Nephron (organoid): ENCODE measurements around the gene ZNF764.

Experiments
- H3K27ac Mint-ChIP-seq, 3 experiments: 2 replicates each; pipeline ENCODE4 v1.8.0; 2020; ENCODE audit warnings: mixed read lengths in 3 of 3, mild to moderate bottlenecking in 2 of 3, moderate library complexity in 1 of 3
- H3K27me3 Mint-ChIP-seq: 2 replicates; pipeline ENCODE4 v1.8.0; 2021; ENCODE audit warnings: low read depth, mild to moderate bottlenecking, moderate library complexity, mixed read lengths
- H3K36me3 Mint-ChIP-seq: 2 replicates; pipeline ENCODE4 v1.8.0; 2020; ENCODE audit warnings: low read depth, mixed read lengths
- H3K4me1 Mint-ChIP-seq: 2 replicates; pipeline ENCODE4 v1.8.0; 2020; ENCODE audit warnings: mixed read lengths
- H3K4me3 Mint-ChIP-seq, 3 experiments: 2 replicates each; pipeline ENCODE4 v1.8.0; 2020; ENCODE audit warnings: mild to moderate bottlenecking in 3 of 3, mixed read lengths in 3 of 3, moderate library complexity in 2 of 3
- H3K9me3 Mint-ChIP-seq: 2 replicates; pipeline ENCODE4 v1.8.0; 2020; ENCODE audit warnings: mixed read lengths
- CTCF ChIP-seq, 3 experiments: fragments of 200-600 bp; sonication (generic); IDR thresholded peaks; one replicate each; pipeline ENCODE4 v1.5.0; 2021; ENCODE audit warnings: antibody characterized with exemption in 3 of 3; ENCODE audit not compliant: unreplicated experiment in 3 of 3

Gene ZNF764

GRCh38 chr16:30527635-30528178, 30.5 kb downstream of the ZNF764 start:
- H3K4me1 Mint-ChIP-seq, result peaks cover 18% of the 10 kb centered on the region
- no peak for TF ChIP-seq CTCF (IDR thresholded peaks at IDR 0.05; ENCODE audit: unreplicated experiment in 3 of 3)
- no peaks in the 10 kb centered on the region for H3K27me3 Mint-ChIP-seq
- peaks cover 21% of the 10 kb centered on the region for H3K36me3 Mint-ChIP-seq
- H3K9me3 Mint-ChIP-seq, result no peaks in the 10 kb centered on the region
- peak overlapping the region; percentile 93 to 97 (median 96) for H3K27ac Mint-ChIP-seq
- H3K4me3 Mint-ChIP-seq, result peak overlapping the region; percentile 81 to 89 (median 85)

- H3K27ac Mint-ChIP-seq, result peak overlapping the region; percentile 93 to 97 (median 96)
- peaks cover 21% of the 10 kb centered on the region for H3K36me3 Mint-ChIP-seq
- no peaks in the 10 kb centered on the region for H3K27me3 Mint-ChIP-seq
- H3K4me1 Mint-ChIP-seq, result peaks cover 23% of the 10 kb centered on the region
- H3K4me3 Mint-ChIP-seq, result peak overlapping the region; percentile 81 to 89 (median 85)
- H3K9me3 Mint-ChIP-seq, result no peaks in the 10 kb centered on the region
- TF ChIP-seq CTCF (IDR thresholded peaks at IDR 0.05; ENCODE audit: unreplicated experiment in 3 of 3), result peak in 1 of 3 experiments; percentile 29
Observed at GRCh38 chr16:30526823-30527634, 31.1 kb downstream of the ZNF764 start.

GRCh38 chr16:30526137-30526822, 31.9 kb downstream of the ZNF764 start, which contains the start of gene ZNF768:
TSS of gene ZNF768 (minus strand) at chr16:30526566. CDS start at chr16:30526413, 153 bp downstream.
- Mint-ChIP-seq H3K4me3 (peak within 1 kb of the TSS; percentile 85 to 93 (median 93)), H3K9me3 (no peaks in the 10 kb centered on the region), H3K27me3 (no peaks in the 10 kb centered on the region), H3K27ac (peak within 1 kb of the TSS; percentile 93 to 97 (median 96)), H3K36me3 (peaks cover 17% of the 10 kb centered on the region), H3K4me1 (peaks cover 24% of the 10 kb centered on the region)
- TF ChIP-seq CTCF (IDR thresholded peaks at IDR 0.05; ENCODE audit: unreplicated experiment in 3 of 3), result no peak

GRCh38 chr16:30525844-30526136, 32.4 kb downstream of the ZNF764 start:
- no peak for TF ChIP-seq CTCF (IDR thresholded peaks at IDR 0.05; ENCODE audit: unreplicated experiment in 3 of 3)
- Mint-ChIP-seq H3K4me3 (peak overlapping the region; percentile 82 to 93 (median 93)), H3K27me3 (no peaks in the 10 kb centered on the region), H3K9me3 (no peaks in the 10 kb centered on the region), H3K4me1 (peaks cover 24% of the 10 kb centered on the region), H3K36me3 (peaks cover 12% of the 10 kb centered on the region), H3K27ac (peak overlapping the region; percentile 89 to 94 (median 89))

- Mint-ChIP-seq H3K27ac (peak overlapping the region in 1 of 3 experiments; percentile 55), H3K27me3 (no peaks in the 10 kb centered on the region), H3K4me1 (peaks cover 24% of the 10 kb centered on the region), H3K36me3 (peaks cover 10% of the 10 kb centered on the region), H3K4me3 (peak overlapping the region; percentile 63 to 77 (median 70)), H3K9me3 (no peaks in the 10 kb centered on the region)
- no peak for TF ChIP-seq CTCF (IDR thresholded peaks at IDR 0.05; ENCODE audit: unreplicated experiment in 3 of 3)
Observed at GRCh38 chr16:30524575-30525568, 33.3 kb downstream of the ZNF764 start.
